ENCODE results near the gene SLC5A2. TPM values are rescaled to one million over a fixed set of nuclear protein-coding genes. Genes with fewer than 3 reads are reported as not detected.

SLC5A2 gene
- total RNA-seq, 1 experiment from 2014 or later = 0.86 TPM

DNA sequence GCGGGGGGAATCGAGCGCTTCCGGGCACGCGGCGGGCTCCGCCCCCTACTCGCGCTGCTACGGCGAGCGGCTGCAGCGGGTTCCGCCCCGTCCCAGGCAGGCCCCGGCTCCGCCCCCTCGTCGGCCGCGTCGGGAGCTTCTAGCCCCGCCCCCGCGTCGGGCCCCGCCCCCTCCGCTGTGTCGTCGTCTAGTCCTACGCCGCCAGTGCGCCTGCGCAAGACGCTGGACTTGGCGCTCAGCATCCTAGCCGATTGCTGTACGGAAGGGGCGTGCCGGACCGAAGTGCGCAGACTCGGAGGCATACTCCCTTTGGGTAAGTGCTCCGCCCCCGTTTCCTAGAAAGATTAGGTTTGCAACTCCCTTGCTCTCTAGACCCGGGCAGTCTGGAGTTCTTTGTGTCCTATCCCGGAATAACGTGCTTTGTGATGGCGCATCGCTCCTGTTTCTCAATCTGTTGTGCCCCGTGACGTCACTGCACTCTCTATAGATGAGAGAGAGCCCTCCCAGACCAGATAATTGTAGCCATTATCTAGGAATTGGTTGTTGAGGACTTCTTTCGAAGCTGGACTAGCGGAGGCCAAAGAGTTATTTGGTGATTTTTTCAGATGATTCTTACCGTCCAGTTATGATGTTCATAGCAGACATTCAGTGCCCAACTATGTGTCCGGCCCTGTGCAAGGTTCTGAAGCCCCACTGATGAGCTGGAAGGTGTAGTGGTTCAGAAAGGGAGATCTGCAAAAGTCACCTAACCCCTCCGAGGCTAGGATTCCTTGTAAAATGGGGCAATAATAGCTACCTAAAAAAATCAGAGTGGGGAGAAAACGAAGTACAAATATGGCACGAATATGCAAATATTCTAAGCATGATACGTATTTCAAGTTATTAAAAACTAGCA is 23.0 kb upstream of the SLC5A2 start:
- peak; percentile 99 for DNase-seq (ENCODE audit: low spot score)

DNA sequence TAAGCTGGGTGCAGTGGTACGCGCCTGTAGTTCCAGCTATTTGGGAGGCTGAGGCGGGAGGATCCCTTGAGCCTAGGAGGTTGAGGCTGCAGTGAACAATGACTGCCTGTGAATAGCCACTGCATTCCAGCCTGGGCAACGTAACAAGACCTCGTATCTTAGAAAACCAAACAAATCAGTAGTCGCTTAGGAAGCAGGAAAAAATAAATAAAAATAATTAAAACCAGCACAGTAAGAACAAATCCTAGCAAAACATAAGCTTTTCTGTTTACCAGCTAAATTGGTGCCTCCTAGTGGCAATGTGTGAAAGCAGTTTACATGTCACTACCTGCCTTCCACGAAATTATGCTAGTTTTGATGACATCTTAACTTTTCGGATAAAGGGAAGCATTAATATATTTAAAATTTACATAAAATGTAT is 22.3 kb upstream of the SLC5A2 start:
- no peak for DNase-seq (ENCODE audit: low spot score)

DNA sequence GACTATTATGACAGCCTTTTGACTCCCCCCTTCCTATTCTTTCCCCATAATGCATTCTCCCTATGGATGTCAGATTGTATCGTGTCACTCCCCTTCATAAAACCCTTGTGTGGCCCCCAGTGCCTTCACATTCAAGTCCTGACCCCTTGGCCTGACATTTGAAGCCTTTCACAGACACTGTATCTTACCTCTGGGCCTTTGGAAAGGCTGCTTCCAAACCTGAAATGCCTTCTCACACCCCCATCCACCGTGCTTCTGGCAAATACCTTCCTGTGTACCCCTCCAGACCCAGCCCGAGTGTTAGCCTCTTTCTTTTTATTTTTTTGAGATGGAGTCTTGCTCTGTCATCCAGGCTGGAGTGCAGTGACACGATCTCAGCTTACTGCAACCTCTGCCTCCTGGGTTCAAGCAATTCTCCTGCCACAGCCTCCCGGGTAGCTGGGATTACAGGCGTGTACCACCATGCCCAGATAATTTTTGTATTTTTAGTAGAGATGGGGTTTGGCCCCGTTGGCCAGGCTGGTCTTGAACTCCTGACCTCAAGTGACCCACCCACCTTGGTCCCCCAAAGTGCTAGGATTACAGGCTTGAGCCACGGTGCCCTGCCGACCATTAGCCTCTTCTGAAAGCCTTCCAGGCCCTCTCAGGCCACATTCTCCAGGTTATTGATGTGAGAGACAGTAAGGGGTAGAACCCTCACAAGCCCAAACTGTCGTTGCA is 21.6 kb upstream of the SLC5A2 start:
- no peak for DNase-seq (ENCODE audit: low spot score)

DNA sequence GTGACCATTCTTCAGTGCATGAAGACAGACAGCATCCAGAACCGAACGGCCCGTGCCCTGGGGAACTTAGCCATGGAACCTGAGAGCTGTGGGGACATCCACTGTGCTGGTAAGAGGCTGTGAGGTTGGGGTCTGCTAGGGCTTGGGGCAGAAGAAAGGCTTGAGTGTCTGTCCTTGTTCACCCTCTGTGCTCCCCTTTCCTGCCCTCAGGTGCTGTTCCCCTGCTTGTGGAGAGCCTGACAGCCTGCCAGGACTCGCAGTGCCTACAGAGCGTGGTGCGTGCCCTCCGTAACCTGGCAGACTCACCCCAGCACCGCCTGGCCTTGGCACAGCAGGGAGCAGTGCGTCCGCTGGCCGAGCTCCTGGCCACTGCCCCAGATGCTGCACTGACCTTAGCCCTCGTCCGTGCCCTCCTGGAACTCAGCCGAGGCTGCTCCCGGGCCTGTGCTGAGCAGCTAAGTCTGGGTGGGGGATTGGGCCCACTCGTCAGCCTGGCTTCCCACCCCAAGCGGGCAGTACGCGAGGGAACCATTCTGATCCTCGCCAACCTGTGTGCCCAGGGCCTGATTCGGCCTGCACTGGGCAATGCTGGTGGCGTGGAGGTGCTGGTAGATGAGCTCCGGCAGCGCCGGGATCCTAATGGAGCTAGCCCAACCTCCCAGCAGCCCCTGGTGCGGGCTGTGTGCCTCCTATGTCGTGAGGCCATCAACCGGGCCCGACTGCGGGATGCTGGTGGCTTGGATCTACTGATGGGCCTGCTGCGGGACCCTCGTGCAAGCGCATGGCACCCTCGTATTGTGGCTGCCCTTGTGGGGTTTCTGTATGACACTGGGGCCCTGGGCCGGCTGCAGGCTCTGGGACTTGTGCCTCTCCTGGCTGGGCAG is 20.8 kb upstream of the SLC5A2 start:
- no peak for DNase-seq (ENCODE audit: low spot score)

DNA sequence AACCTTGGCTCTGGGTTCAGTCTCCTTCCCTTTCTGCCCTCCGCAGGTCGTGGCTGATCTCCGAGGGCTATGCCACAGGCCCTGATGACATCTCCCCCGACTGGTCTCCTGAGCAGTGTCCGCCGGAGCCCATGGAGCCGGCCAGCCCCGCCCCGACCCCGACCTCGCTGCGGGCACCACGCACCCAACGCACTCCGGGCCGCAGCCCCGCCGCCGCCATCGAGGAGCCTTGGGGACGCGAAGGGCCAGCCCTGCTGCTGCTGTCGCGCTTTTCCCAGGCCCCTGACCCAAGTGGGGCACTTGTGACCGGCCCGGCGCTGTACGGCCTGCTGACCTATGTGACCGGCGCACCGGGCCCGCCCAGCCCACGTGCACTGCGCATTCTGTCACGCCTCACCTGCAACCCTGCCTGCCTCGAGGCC is 18.6 kb upstream of the SLC5A2 start:
- no peak for DNase-seq (ENCODE audit: low spot score)

DNA sequence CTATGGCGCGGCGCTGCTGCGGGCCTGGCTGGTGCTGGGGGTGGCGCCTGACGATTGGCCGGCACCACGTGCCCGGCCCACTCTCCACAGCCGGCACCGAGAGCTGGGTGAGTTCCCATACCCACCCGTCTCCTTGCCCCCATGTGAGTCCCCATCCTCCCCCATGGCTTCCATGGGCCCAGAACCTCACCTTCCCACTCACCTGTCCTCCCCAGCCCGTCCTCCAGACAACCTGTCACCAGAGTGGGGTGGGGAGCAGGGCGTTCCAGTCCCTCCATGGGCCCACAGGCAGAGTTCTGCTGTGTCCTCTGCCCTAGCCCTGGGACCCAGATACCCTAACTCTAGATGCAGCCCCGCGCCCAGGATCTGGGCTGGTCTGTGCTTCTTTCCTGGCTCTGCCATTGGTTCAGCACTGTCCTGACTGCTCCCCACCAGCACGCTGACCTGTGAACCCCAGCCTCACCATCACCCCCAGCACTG is 18.1 kb upstream of the SLC5A2 start:
- no peak for DNase-seq (ENCODE audit: low spot score)

DNA sequence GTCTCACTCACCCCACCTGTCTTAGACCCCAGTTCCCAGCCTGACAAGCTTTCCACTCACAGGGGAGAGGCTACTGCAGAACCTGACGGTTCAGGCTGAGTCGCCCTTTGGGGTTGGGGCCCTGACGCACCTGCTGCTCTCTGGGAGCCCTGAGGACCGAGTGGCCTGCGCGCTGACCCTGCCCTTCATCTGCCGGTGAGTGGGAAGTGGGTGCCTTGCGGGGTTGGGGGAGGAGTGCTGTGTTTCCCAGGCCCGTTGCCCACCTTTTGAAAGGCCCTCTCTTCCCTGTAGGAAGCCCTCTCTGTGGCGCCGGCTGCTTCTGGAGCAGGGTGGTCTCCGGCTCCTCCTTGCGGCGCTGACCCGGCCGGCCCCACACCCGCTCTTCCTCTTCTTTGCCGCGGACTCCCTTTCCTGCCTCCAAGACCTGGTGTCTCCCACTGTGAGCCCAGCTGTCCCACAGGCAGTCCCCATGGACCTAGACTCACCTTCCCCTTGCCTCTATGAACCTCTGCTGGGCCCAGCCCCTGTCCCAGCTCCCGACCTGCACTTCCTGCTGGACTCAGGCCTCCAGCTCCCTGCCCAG is 17.0 kb upstream of the SLC5A2 start:
- DNase-seq (ENCODE audit: low spot score) = no peak

DNA sequence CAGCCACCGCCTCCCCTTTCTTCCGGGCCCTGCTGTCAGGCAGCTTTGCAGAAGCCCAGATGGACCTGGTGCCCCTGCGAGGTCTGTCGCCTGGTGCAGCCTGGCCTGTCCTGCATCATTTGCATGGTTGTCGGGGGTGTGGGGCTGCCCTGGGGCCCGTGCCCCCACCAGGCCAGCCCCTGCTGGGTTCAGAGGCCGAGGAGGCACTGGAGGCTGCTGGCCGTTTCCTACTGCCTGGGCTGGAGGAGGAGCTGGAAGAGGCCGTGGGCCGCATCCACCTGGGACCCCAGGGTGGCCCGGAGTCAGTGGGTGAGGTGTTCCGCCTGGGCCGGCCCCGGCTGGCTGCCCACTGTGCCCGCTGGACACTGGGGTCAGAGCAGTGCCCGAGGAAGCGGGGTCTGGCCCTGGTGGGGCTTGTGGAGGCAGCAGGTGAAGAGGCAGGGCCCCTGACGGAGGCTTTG is 16.5 kb upstream of the SLC5A2 start:
- DNase-seq (ENCODE audit: low spot score) = no peak

DNA sequence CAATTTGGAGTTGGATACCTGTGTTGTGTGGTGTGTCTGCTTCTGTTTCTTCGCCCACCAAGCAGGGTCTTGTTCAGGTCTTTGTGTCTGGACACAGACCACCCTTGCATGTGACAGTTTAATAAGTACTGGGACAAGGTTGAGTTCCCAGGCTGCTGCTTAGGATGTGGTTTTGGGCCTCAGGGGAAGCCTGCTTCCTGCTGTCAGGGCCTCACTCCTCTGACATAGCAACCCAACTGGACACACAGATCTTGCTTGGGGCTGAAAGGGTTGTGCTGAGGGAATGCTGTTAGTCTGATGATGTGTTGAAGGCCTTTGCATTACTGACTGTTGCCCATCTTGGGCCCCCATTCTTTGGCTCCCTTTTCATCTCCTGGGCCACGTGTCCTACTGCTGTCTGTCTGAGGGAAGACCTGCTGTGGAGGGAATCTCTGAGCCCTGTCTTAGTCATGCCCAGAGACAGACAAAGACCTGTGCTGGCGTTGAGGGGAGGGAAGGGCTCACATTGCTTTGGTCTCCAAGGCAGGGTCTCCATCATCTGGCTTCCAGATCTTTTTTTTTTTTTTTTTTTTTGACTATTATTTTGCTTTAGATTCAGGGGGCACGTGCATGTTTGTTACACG is 15.7 kb upstream of the SLC5A2 start:
- no peak for DNase-seq (ENCODE audit: low spot score)

DNA sequence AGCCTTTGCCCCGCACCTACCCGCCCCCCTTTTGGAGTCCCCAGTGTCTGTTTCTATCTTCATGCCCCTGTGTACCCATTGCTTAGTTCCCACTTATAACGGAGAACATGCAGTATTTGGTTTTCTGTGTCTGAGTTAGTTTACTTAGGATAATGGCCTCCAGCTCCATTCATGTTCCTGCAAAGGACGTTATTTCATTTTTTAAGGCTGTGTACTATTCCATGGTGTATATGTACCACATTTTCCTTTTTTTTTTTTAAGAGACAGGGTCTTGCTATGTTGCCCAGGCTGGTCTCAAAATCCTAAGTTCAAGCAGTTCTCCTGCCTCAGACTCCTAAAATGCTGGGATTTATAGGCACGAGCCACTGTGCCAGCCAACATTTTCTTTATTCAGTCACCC is 15.1 kb upstream of the SLC5A2 start:
- DNase-seq (ENCODE audit: low spot score) = no peak

DNA sequence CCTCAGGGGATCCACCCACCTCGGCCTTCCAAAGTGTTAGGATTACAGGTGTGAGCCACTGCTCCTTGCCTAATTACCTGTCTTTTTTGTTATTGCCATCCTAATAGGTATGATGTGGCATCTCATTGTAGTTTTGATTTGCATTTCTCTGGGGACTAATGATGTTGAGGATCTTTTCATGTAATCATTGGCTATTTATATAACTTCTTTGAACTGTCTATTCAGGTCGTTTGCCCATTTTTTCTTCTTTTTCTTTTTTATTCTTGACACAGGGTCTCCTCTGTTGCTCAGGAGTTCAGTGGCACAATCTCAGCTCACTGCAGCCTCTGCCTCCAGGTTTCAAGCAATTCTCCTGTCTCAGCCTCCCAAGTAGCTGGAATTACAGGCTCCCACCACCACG is 12.3 kb upstream of the SLC5A2 start:
- DNase-seq (ENCODE audit: low spot score) = no peak

DNA sequence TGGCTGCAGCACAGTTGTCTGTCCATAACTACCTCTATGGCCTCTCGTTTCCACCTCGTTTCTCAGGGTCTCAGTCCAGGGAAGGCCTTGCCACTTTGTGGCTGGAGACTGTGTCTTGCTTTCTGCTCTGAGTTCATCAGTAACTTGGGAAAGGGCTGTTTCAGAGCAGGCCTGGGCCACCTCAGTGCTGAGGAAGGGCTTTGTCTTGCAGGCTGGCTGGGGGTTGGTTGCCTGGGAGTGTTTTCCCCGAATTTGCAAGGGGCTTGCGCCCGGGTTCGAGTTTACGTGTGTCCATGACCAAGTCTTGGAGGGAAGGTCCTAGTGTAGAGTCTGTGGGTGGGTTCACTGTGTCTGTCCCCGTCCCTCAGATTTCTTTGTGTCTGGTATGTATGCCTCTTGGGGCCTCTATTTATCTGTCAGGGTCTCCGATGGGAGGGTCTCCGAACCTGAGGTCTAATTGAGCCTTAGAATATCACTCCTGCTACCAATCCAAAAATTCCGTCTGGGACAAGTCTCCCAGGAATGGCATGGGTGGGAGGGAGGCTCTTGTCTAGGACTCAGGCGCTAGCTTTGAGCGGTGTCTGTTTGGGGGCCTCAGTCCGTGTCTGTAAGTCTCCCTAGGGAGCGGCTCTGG is 11.6 kb upstream of the SLC5A2 start:
- no peak for DNase-seq (ENCODE audit: low spot score)

DNA sequence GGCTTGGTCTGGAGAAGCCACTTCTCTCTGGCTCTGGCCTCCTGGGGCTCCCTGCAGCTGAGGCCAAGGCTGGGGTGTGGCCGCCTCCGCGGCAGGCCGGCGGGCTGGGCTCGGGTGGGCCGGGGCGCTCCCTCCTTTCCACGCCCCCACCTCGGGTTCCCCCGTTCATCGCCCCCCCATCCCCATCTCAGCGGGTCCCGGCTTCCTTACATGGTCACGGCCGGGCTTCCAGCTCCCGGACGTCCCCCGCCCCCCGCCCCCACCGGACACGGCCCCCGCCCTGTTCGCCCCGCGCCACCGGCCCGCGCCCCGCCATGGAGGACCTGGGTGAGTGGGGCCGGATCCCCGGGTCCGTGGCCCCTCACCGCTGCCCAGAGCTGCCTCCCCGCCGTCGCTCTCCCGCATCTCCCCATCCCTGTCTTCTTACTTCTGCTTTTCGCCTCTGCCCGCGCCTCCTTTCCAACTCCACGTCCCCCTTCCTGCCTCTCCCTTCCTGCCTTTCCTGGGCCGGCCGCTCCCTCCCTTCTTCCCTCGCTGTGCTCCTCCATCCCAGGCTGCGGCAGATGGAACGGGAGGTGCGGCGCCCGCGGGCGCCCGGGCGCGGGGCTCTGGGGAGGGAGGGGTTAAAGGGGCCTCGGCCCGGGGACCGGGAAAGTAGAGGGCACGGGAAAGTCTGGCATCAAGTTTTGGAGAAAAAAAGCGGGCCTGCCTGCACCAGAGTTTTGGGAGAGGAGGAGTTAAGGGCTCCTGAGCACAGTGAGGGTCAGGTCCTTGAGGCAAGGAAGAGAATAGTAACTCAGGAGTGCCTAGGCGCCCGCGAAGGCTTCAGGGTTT is 10.8 kb upstream of the SLC5A2 start, which contains the start of gene TGFB1I1:
Gene TGFB1I1 (plus strand): TSS at position 278 of the 834 bp plus-strand sequence. CDS start 37 bp downstream, at position 315.
- no peak for DNase-seq (ENCODE audit: low spot score)

DNA sequence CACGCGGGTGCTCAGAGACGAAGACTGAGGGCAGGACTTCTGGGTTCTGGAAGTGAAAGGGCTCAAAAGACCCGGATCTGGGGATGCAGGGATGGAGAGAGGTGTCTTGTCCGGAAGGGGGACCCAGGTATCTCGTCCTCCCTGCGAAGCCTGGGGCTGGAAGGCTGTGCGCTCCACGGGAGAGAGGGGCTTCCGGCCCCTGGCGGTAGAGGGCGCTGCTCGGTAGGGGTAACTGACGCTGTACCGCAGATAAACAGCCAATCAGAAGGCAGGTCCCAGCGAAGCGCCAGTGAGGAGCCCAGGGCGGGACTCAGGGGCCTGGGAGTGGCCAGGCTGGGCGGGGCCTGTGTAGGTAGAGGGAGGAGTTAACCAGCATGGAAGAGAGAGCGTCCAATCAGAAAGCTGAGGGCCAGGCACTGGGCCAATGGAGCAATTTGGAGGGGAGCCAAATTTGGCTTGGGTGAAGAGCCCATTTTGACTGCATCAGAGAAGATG is 10.2 kb upstream of the SLC5A2 start:
- peak; percentile 82 for DNase-seq (ENCODE audit: low spot score)

DNA sequence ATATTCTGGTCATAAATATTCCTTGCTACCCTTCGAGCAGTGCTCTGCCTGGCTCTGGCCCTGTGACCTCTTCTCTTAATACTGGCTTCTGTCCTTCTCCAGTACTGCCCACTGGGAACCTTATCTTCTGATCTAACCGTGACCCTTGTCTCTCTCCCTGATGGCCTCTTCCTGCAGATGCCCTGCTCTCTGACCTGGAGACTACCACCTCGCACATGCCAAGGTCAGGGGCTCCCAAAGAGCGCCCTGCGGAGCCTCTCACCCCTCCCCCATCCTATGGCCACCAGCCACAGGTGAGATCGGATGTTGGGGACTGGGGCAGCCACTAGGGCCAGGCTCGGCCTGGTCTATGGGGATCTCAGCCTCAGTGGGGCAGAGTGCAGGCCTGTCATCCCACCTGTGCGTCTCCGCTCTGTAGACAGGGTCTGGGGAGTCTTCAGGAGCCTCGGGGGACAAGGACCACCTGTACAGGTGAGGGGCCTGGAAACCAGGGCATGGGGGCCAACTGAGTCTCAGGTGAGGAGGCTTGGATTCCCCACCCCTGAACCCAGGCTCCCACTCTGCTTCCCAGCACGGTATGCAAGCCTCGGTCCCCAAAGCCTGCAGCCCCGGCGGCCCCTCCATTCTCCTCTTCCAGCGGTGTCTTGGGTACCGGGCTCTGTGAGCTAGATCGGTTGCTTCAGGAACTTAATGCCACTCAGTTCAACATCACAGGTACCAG is 9.5 kb upstream of the SLC5A2 start:
- DNase-seq (ENCODE audit: low spot score) = no peak

DNA sequence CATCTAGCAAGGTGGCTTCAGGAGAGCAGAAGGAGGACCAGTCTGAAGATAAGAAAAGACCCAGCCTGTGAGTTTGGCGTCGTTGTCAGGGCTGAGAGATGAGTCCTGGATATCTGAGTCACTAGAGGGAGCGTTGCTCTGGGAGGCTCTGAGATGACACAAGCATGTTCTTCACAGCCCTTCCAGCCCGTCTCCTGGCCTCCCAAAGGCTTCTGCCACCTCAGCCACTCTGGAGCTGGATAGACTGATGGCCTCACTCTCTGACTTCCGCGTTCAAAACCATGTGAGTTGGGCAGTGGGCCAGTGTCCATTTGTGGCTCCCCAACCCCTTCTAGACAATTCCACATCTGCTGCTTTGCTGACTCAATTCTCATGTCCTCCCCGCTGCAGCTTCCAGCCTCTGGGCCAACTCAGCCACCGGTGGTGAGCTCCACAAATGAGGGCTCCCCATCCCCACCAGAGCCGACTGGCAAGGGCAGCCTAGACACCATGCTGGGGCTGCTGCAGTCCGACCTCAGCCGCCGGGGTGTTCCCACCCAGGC is 8.7 kb upstream of the SLC5A2 start:
- DNase-seq (ENCODE audit: low spot score) = no peak

DNA sequence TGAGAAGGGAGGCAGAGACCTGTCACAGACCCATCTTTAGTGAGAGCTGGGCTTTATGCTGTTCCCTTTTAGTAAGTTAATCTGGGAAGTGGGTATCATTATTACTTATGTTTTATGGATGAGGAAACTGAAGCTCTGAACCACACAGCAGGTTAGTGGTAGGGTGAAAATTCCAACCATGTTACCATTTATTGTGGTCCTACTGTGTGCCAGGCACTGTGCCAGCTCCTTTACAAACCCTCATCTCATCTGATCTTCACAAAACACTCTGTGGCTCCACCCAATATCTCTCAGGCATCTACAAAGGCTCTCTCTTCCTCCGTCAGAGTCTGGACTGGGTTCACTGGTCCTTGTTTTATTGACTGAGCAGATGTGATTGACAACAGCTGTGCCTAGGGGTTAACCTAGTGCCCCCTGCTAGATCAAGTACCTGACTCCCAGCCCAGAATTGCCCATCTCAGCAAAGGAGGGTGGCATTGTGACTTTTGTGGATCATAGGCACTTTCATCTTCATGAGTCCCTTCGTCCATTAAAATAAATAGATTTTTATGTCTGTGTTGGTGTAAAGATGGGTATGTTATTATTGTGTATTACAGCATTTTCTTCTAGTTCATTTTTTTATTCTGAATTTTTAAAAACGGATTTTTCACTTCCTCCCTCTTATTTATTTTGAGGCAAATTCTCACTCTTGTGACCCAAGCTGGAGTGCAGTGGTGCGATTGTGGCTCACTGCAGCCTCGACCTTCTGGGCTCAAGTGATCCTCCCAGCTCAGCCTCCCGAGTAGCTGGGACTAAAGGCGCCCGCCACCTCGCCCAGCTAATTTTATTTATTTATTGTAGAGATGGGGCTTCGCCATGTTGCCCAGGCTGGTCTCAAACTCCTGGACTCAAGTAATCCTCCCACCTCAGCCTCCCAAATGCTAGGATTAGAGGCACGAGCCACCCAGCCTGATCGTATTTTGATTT is 7.9 kb upstream of the SLC5A2 start:
- DNase-seq (ENCODE audit: low spot score) = no peak
